ENCODE results near the gene SLC44A1.
A peak's percentile ranks its signal among the peaks of the same experiment; 100 is the strongest.
"Not testable (repeated sequence)": the region's sequence is repeated elsewhere in the genome, so short reads cannot be mapped to it uniquely, and the experiment has no call there.

The SLC44A1 gene

DNA sequence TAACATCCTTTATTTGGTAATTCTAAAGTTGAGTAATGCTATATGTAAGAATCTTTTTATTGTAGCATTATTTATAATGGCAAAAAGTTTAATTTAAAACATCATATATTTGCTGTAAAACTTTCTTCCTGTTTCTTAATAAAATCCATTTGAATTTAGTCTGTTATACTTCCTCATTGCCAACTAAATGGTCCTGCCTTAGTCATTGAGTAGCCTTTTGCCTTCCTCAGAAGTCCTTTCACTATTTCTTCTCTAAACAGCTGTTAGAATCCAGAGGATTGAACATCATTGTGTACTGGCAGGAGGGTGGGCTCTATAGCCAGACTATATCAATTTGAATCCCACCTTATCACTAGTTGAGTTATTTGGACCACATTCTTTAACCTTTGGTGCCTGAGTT is 11.0 kb downstream of the SLC44A1 start:
- H3K4me1 ChIP-seq (ENCODE audit: control insufficient read depth, insufficient read depth, low read length): peaks cover 23% of the 10 kb centered on the region
- H3K9me3 ChIP-seq (ENCODE audit: control insufficient read depth, low read length): no peaks in the 10 kb centered on the region
- H3K27me3 ChIP-seq (replicated peaks; ENCODE audit: control insufficient read depth, insufficient read depth, low read length): no peaks in the 10 kb centered on the region
- H3K9ac ChIP-seq (ENCODE audit: low read length): no peak overlapping the region
- no peak overlapping the region for H3K4me3 ChIP-seq (ENCODE audit: low read length)
- no peak for DNase-seq (ENCODE audit: low read depth)
- no peaks in the 10 kb centered on the region for H3K36me3 ChIP-seq (ENCODE audit: control insufficient read depth, insufficient read depth, low read length, severe bottlenecking)

GRCh38 chr9:105256569-105256968 is 12.1 kb downstream of the SLC44A1 start:
- H3K36me3 ChIP-seq (ENCODE audit: control insufficient read depth, insufficient read depth, low read length, severe bottlenecking); H3K9ac ChIP-seq (ENCODE audit: low read length); DNase-seq (ENCODE audit: low read depth); H3K27me3 ChIP-seq (replicated peaks; ENCODE audit: control insufficient read depth, insufficient read depth, low read length); H3K9me3 ChIP-seq (ENCODE audit: control insufficient read depth, low read length); H3K4me3 ChIP-seq (ENCODE audit: low read length): not testable (repeated sequence)
- H3K4me1 ChIP-seq (ENCODE audit: control insufficient read depth, insufficient read depth, low read length): peaks cover 29% of the 10 kb centered on the region

GRCh38 chr9:105257809-105258208 is 13.4 kb downstream of the SLC44A1 start:
- Histone ChIP-seq H3K4me3 (ENCODE audit: low read length) (no peak overlapping the region), H3K27me3 (replicated peaks; ENCODE audit: control insufficient read depth, insufficient read depth, low read length) (no peaks in the 10 kb centered on the region), H3K9me3 (ENCODE audit: control insufficient read depth, low read length) (no peaks in the 10 kb centered on the region), H3K36me3 (ENCODE audit: control insufficient read depth, insufficient read depth, low read length, severe bottlenecking) (no peaks in the 10 kb centered on the region), H3K9ac (ENCODE audit: low read length) (no peak overlapping the region), H3K4me1 (ENCODE audit: control insufficient read depth, insufficient read depth, low read length) (peaks cover 33% of the 10 kb centered on the region)
- no peak for DNase-seq (ENCODE audit: low read depth)

DNA sequence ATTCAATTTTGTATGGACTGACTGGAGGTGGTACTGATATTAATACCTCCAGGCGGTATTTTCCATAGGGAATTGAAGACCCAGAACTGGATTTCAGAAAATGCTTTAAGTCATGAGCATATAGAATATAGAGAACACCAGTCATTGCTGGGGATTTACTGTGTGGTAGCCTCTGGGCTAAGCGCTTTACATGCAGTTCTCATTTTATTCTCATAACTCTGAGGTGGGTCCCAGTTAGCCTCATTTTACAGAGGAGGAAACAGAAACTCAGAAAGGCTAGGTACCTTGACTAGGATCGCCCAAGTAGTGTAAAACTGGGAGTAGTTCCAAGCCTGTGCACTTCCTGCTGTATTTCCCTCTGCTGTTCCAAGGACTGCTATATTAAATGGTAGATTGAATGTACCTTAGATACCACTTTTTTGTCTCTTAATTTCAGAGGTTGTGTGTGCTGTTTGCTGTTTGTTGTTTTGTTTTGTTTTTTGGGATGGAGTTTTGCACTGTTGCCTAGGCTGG is 13.8 kb downstream of the SLC44A1 start:
- no peak for DNase-seq (ENCODE audit: low read depth)
- Histone ChIP-seq H3K27me3 (replicated peaks; ENCODE audit: control insufficient read depth, insufficient read depth, low read length) (no peaks in the 10 kb centered on the region), H3K4me1 (ENCODE audit: control insufficient read depth, insufficient read depth, low read length) (peaks cover 33% of the 10 kb centered on the region), H3K36me3 (ENCODE audit: control insufficient read depth, insufficient read depth, low read length, severe bottlenecking) (no peaks in the 10 kb centered on the region), H3K9ac (ENCODE audit: low read length) (no peak overlapping the region), H3K9me3 (ENCODE audit: control insufficient read depth, low read length) (no peaks in the 10 kb centered on the region), H3K4me3 (ENCODE audit: low read length) (no peak overlapping the region)

- H3K4me1 ChIP-seq (ENCODE audit: control insufficient read depth, insufficient read depth, low read length): peaks cover 37% of the 10 kb centered on the region
- H3K27me3 ChIP-seq (replicated peaks; ENCODE audit: control insufficient read depth, insufficient read depth, low read length): no peaks in the 10 kb centered on the region
- H3K9ac ChIP-seq (ENCODE audit: low read length): no peak overlapping the region
- no peaks in the 10 kb centered on the region for H3K36me3 ChIP-seq (ENCODE audit: control insufficient read depth, insufficient read depth, low read length, severe bottlenecking)
- DNase-seq (ENCODE audit: low read depth): peak; percentile 52
- H3K9me3 ChIP-seq (ENCODE audit: control insufficient read depth, low read length): no peaks in the 10 kb centered on the region
- peak overlapping the region; percentile 45 for H3K4me3 ChIP-seq (ENCODE audit: low read length)
Observed at GRCh38 chr9:105259274-105259673, 14.8 kb downstream of the SLC44A1 start.

- Histone ChIP-seq H3K9ac (ENCODE audit: low read length) (no peak overlapping the region), H3K4me3 (ENCODE audit: low read length) (peak overlapping the region; percentile 45)
- peak; percentile 27 for DNase-seq (ENCODE audit: low read depth)
Observed at GRCh38 chr9:105259731-105260612, 15.5 kb downstream of the SLC44A1 start.

DNA sequence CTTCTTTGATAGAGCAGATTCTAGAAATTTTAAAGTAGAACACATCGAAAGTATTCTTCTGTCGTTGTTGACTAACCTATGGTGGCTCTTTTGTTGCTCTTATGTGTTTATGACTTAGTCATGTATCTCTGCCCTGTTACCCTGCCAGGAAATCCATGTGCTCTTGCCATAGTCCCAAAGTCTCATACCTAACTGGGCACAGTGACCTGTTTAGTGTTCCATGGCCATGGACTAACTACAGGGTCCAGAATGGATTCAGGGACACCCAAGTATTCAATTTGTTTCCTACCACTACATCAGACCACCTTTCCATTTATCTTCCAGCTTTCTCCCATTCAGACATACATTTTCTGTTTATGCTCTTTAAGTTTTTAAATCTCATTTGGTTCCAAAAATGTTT is 18.0 kb downstream of the SLC44A1 start:
- H3K4me1 ChIP-seq (ENCODE audit: control insufficient read depth, insufficient read depth, low read length): peaks cover 41% of the 10 kb centered on the region

More at GRCh38 chr9:105259731-105260612, 15.5 kb downstream of the SLC44A1 start:
- no peaks in the 10 kb centered on the region for H3K36me3 ChIP-seq (ENCODE audit: control insufficient read depth, insufficient read depth, low read length, severe bottlenecking)
- no peaks in the 10 kb centered on the region for H3K27me3 ChIP-seq (replicated peaks; ENCODE audit: control insufficient read depth, insufficient read depth, low read length)
- H3K4me1 ChIP-seq (ENCODE audit: control insufficient read depth, insufficient read depth, low read length): peaks cover 42% of the 10 kb centered on the region
- H3K9me3 ChIP-seq (ENCODE audit: control insufficient read depth, low read length): no peaks in the 10 kb centered on the region

DNA sequence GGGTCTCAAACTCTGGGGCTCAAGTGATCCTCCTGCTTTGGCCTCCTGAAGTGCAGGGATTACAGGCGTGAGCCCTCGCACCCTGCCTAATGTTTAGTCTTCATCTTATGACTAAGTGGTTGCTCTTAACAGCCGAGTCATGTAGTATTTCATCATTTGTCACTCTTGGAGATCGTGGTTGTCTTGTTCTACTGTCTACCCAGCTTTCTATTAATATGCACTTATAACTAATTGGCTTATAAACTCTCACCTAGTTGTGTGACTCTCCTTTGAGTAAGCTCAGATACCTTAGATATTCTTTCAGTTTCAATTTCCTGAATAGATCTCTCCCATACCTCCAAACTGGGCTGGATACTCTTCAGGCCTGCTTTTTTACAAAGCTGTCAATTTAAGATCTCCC is 19.9 kb downstream of the SLC44A1 start:
- H3K36me3 ChIP-seq (ENCODE audit: control insufficient read depth, insufficient read depth, low read length, severe bottlenecking): no peaks in the 10 kb centered on the region
- H3K4me3 ChIP-seq (ENCODE audit: low read length): no peak overlapping the region
- H3K4me1 ChIP-seq (ENCODE audit: control insufficient read depth, insufficient read depth, low read length): peaks cover 32% of the 10 kb centered on the region
- H3K9me3 ChIP-seq (ENCODE audit: control insufficient read depth, low read length): no peaks in the 10 kb centered on the region
- no peaks in the 10 kb centered on the region for H3K27me3 ChIP-seq (replicated peaks; ENCODE audit: control insufficient read depth, insufficient read depth, low read length)
- DNase-seq (ENCODE audit: low read depth): no peak
- H3K9ac ChIP-seq (ENCODE audit: low read length): no peak overlapping the region

More for the DNA sequence above, 18.0 kb downstream of the SLC44A1 start:
- Histone ChIP-seq H3K27me3 (replicated peaks; ENCODE audit: control insufficient read depth, insufficient read depth, low read length) (no peaks in the 10 kb centered on the region), H3K9ac (ENCODE audit: low read length) (no peak overlapping the region), H3K4me3 (ENCODE audit: low read length) (no peak overlapping the region), H3K36me3 (ENCODE audit: control insufficient read depth, insufficient read depth, low read length, severe bottlenecking) (no peaks in the 10 kb centered on the region), H3K9me3 (ENCODE audit: control insufficient read depth, low read length) (no peaks in the 10 kb centered on the region)
- no peak for DNase-seq (ENCODE audit: low read depth)

DNA sequence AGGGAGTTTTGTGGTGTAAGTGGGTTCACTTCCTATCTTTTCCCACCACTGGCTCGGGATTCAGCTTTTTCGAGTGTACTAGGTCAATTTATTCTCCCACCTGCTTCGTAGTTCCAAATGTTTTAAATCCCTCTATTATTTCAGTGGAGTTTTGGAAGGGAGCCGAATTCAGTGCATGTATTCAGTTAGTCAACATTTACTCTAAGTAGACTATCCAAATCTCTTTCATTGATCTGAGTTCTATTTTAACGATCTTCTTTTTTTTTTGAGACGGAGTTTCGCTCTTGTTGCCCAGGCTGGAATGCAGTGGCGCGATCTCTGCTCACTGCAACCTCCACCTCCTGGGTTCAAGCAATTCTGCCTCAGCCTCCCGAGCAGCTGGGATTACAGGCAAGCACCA is 23.8 kb downstream of the SLC44A1 start:
- not testable (repeated sequence) for H3K36me3 ChIP-seq (ENCODE audit: control insufficient read depth, insufficient read depth, low read length, severe bottlenecking); H3K9ac ChIP-seq (ENCODE audit: low read length); H3K27me3 ChIP-seq (replicated peaks; ENCODE audit: control insufficient read depth, insufficient read depth, low read length); H3K9me3 ChIP-seq (ENCODE audit: control insufficient read depth, low read length); DNase-seq (ENCODE audit: low read depth); H3K4me3 ChIP-seq (ENCODE audit: low read length)
- H3K4me1 ChIP-seq (ENCODE audit: control insufficient read depth, insufficient read depth, low read length): peaks cover 12% of the 10 kb centered on the region

GRCh38 chr9:105269593-105269992 is 25.1 kb downstream of the SLC44A1 start:
- H3K27me3 ChIP-seq (replicated peaks; ENCODE audit: control insufficient read depth, insufficient read depth, low read length): no peaks in the 10 kb centered on the region
- peaks cover 4% of the 10 kb centered on the region for H3K4me1 ChIP-seq (ENCODE audit: control insufficient read depth, insufficient read depth, low read length)
- DNase-seq (ENCODE audit: low read depth): no peak
- H3K36me3 ChIP-seq (ENCODE audit: control insufficient read depth, insufficient read depth, low read length, severe bottlenecking): peaks cover 3% of the 10 kb centered on the region
- H3K9ac ChIP-seq (ENCODE audit: low read length): no peak overlapping the region
- no peaks in the 10 kb centered on the region for H3K9me3 ChIP-seq (ENCODE audit: control insufficient read depth, low read length)
- H3K4me3 ChIP-seq (ENCODE audit: low read length): no peak overlapping the region

DNA sequence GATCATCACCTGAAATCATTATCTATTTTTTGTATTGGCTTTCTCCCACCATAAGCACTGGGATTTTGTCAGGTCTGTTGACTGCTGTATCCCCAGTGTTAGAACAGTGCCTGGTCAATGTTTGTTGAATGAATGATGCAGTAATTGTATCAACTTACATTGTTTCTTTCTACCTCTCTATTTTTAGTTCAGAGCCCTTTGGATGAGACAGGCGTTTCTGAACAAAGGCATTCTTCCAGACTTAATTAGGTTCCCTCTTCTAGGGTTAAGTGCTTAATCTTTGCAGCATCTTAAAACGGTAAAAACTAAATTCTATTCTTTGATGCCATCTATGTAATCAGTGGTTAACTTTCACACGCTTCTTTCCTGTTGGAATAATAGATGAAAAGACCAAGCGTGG is 26.3 kb downstream of the SLC44A1 start:
- peaks cover 5% of the 10 kb centered on the region for H3K36me3 ChIP-seq (ENCODE audit: control insufficient read depth, insufficient read depth, low read length, severe bottlenecking)
- H3K9ac ChIP-seq (ENCODE audit: low read length): no peak overlapping the region
- no peaks in the 10 kb centered on the region for H3K4me1 ChIP-seq (ENCODE audit: control insufficient read depth, insufficient read depth, low read length)
- H3K27me3 ChIP-seq (replicated peaks; ENCODE audit: control insufficient read depth, insufficient read depth, low read length): no peaks in the 10 kb centered on the region
- DNase-seq (ENCODE audit: low read depth): no peak
- no peak overlapping the region for H3K4me3 ChIP-seq (ENCODE audit: low read length)
- no peaks in the 10 kb centered on the region for H3K9me3 ChIP-seq (ENCODE audit: control insufficient read depth, low read length)

Data from adipocyte (in vitro differentiated cells).